Peyer's patch (tissue), 4 donors: ENCODE measurements around the gene HOMER1. TPM values are rescaled to one million over a fixed set of nuclear protein-coding genes. Genes with fewer than 3 reads are reported as not detected.

Source experiments
- DNase-seq, 3 donors: peaks; one replicate each; pipeline ENCODE4 v3.0.0-alpha.2; 2017 to 2019
- H3K27ac ChIP-seq, 4 donors: fragments of 200-600 bp; sonication (generic); one replicate each; pipeline ENCODE4 v1.5.1; 2016 to 2019
- H3K27me3 ChIP-seq, 2 donors: fragments of 200-600 bp; sonication (generic); one replicate each; pipeline ENCODE4 v1.5.1; 2019
- H3K36me3 ChIP-seq, 3 donors: fragments of 200-600 bp; sonication (generic); one replicate each; pipeline ENCODE4 v1.5.1; 2016 to 2019
- H3K4me1 ChIP-seq, 4 donors: fragments of 200-600 bp; sonication (generic); one replicate each; pipeline ENCODE4 v1.5.1; 2016 to 2019
- H3K4me3 ChIP-seq, 4 donors: fragments of 200-600 bp; sonication (generic); 1 replicate in 3 of 4; 2 replicates in 1 of 4; pipeline ENCODE4 v1.5.1; 2016 to 2019; ENCODE audit warnings: mild to moderate bottlenecking in 1 of 4
- H3K9me3 ChIP-seq, 4 donors: fragments of 200-600 bp; sonication (generic); one replicate each; pipeline ENCODE4 v1.5.1; 2016 to 2019; ENCODE audit warnings: mild to moderate bottlenecking in 1 of 4
- POLR2A ChIP-seq, 2 donors: fragments of 450-650 bp; IDR thresholded peaks; one replicate each; pipeline ENCODE4 v1.5.1; 2017; ENCODE audit warnings: antibody characterized with exemption in 2 of 2, mild to moderate bottlenecking in 2 of 2, moderate library complexity in 2 of 2
- total RNA-seq, 4 donors: library from RNA; depleted of rRNA; stranded (reverse); fragments of >200 nt; gene quantifications; one replicate each; pipeline ENCODE4 v1.1.0, GENCODE V29; 2016
- TF ChIP-seq, protein P1 (sequence below), 6 experiments: fragments of 450-650 bp in 4 of 6; fragments of 200-600 bp in 2 of 6; sonication (generic) in 1 of 6; IDR thresholded peaks; one replicate each; pipeline ENCODE4 v1.5.1; 2017 to 2019; ENCODE audit warnings: antibody characterized with exemption in 6 of 6, mild to moderate bottlenecking in 3 of 6, moderate library complexity in 1 of 6

The HOMER1 gene
- total RNA-seq, 4 donors from 2014 or later = 1.0 to 23.1 (median 1.6) TPM

DNA sequence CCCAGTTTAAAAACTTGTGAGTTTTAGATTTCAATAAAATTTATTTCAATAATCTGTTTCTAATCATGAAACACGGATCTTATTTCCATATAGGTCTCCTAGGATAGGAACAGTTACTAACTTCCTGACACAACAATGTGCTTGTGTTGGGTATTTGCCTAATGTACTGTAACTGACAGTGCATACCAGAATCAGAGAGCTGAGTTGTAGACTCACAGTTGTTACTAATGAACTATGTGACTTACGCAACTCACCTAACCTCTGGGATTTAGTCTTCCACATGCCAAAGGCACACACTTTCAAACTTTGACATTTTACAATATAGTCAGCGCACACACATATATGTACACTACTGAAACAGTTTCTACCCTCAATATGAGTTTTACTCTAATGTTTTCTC lies 77.7 kb downstream of the HOMER1 start:
- H3K27ac ChIP-seq = no peak overlapping the region
- H3K36me3 ChIP-seq = no peaks in the 10 kb centered on the region
- no peaks in the 10 kb centered on the region for H3K27me3 ChIP-seq
- H3K9me3 ChIP-seq = no peaks in the 10 kb centered on the region
- TF ChIP-seq, protein P1, sequence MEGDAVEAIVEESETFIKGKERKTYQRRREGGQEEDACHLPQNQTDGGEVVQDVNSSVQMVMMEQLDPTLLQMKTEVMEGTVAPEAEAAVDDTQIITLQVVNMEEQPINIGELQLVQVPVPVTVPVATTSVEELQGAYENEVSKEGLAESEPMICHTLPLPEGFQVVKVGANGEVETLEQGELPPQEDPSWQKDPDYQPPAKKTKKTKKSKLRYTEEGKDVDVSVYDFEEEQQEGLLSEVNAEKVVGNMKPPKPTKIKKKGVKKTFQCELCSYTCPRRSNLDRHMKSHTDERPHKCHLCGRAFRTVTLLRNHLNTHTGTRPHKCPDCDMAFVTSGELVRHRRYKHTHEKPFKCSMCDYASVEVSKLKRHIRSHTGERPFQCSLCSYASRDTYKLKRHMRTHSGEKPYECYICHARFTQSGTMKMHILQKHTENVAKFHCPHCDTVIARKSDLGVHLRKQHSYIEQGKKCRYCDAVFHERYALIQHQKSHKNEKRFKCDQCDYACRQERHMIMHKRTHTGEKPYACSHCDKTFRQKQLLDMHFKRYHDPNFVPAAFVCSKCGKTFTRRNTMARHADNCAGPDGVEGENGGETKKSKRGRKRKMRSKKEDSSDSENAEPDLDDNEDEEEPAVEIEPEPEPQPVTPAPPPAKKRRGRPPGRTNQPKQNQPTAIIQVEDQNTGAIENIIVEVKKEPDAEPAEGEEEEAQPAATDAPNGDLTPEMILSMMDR (IDR thresholded peaks at IDR 0.05) = no peak
- TF ChIP-seq POLR2A (IDR thresholded peaks at IDR 0.05) = no peak
- H3K4me1 ChIP-seq = no peaks in the 10 kb centered on the region
- no peak overlapping the region for H3K4me3 ChIP-seq
- no peak for DNase-seq

DNA sequence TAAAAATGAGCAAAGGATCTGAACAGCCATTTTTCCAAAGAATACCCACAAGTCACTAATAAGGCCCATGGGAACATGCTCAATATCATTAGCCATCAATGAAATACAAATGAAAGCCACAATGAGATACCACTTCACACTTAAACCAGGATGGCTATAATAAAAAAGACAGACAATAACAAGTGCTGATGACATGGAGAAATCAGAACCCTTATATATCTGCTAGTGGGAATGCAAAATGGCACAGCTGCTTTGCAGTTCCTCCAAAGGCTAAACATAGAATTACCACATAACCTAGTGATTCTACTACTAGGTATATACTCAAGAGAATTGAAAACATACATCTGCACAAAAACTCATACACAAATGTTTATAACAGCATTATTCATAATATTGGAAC lies 83.7 kb downstream of the HOMER1 start:
- H3K4me3 ChIP-seq = no peak overlapping the region
- TF ChIP-seq, protein P1 (IDR thresholded peaks at IDR 0.05) = no peak
- TF ChIP-seq POLR2A (IDR thresholded peaks at IDR 0.05) = no peak
- H3K27me3 ChIP-seq = no peaks in the 10 kb centered on the region
- H3K27ac ChIP-seq = no peak overlapping the region
- no peak for DNase-seq
- H3K36me3 ChIP-seq = no peaks in the 10 kb centered on the region
- no peaks in the 10 kb centered on the region for H3K9me3 ChIP-seq
- no peaks in the 10 kb centered on the region for H3K4me1 ChIP-seq

- Histone ChIP-seq H3K4me1 (no peaks in the 10 kb centered on the region), H3K9me3 (no peaks in the 10 kb centered on the region), H3K27ac (no peak overlapping the region), H3K4me3 (no peak overlapping the region), H3K36me3 (no peaks in the 10 kb centered on the region), H3K27me3 (no peaks in the 10 kb centered on the region)
- DNase-seq = no peak
- TF ChIP-seq, protein P1 (IDR thresholded peaks at IDR 0.05) = no peak
- TF ChIP-seq POLR2A (IDR thresholded peaks at IDR 0.05) = no peak
These were observed 90.6 kb downstream of the HOMER1 start for GRCh38 chr5:79423296-79423695.

- no peaks in the 10 kb centered on the region for H3K9me3 ChIP-seq
- no peak overlapping the region for H3K27ac ChIP-seq
- no peaks in the 10 kb centered on the region for H3K36me3 ChIP-seq
- H3K4me3 ChIP-seq = no peak overlapping the region
- H3K27me3 ChIP-seq = no peaks in the 10 kb centered on the region
- TF ChIP-seq, protein P1 (IDR thresholded peaks at IDR 0.05) = no peak
- TF ChIP-seq POLR2A (IDR thresholded peaks at IDR 0.05) = no peak
- H3K4me1 ChIP-seq = no peaks in the 10 kb centered on the region
- no peak for DNase-seq
These were observed 93.7 kb downstream of the HOMER1 start for GRCh38 chr5:79420248-79420647.

DNA sequence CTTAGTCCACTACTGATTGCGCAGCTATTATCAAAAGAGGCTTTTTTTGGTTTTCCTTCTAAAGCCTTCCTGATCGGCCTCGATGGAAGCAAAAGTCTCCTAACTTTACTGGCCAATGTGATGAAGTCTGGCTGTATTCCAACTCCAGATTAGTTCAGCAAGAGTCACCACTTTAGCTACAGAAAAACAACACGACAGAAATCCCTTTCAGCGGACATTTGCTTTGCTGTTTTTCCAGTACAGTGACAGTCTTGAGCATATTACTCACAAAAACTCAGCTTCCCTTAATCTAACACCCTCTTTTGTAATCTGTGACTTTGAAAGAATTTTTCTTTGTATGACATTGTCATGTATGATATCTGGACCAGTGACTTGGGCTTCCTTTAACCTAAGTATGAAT lies 95.7 kb downstream of the HOMER1 start:
- Histone ChIP-seq H3K4me3 (no peak overlapping the region), H3K4me1 (no peaks in the 10 kb centered on the region), H3K36me3 (no peaks in the 10 kb centered on the region), H3K27ac (no peak overlapping the region), H3K27me3 (no peaks in the 10 kb centered on the region), H3K9me3 (no peaks in the 10 kb centered on the region)
- TF ChIP-seq, protein P1 (IDR thresholded peaks at IDR 0.05) = no peak
- no peak for TF ChIP-seq POLR2A (IDR thresholded peaks at IDR 0.05)
- no peak for DNase-seq

- DNase-seq = no peak
- Histone ChIP-seq H3K27me3 (no peaks in the 10 kb centered on the region), H3K4me3 (no peak overlapping the region), H3K36me3 (no peaks in the 10 kb centered on the region), H3K27ac (no peak overlapping the region), H3K9me3 (no peaks in the 10 kb centered on the region), H3K4me1 (no peaks in the 10 kb centered on the region)
- TF ChIP-seq, protein P1 (IDR thresholded peaks at IDR 0.05) = no peak
- TF ChIP-seq POLR2A (IDR thresholded peaks at IDR 0.05) = no peak
These were observed 96.4 kb downstream of the HOMER1 start for GRCh38 chr5:79417495-79417894.
